Measurements from ENCODE around the gene ALOXE3.

ALOXE3 gene

GRCh38 chr17:8141741-8142140, 23.4 kb upstream of the ALOXE3 start:
- no peak for FAIRE-seq

- no peak for FAIRE-seq
Observed at GRCh38 chr17:8141045-8141444, 22.7 kb upstream of the ALOXE3 start.

DNA sequence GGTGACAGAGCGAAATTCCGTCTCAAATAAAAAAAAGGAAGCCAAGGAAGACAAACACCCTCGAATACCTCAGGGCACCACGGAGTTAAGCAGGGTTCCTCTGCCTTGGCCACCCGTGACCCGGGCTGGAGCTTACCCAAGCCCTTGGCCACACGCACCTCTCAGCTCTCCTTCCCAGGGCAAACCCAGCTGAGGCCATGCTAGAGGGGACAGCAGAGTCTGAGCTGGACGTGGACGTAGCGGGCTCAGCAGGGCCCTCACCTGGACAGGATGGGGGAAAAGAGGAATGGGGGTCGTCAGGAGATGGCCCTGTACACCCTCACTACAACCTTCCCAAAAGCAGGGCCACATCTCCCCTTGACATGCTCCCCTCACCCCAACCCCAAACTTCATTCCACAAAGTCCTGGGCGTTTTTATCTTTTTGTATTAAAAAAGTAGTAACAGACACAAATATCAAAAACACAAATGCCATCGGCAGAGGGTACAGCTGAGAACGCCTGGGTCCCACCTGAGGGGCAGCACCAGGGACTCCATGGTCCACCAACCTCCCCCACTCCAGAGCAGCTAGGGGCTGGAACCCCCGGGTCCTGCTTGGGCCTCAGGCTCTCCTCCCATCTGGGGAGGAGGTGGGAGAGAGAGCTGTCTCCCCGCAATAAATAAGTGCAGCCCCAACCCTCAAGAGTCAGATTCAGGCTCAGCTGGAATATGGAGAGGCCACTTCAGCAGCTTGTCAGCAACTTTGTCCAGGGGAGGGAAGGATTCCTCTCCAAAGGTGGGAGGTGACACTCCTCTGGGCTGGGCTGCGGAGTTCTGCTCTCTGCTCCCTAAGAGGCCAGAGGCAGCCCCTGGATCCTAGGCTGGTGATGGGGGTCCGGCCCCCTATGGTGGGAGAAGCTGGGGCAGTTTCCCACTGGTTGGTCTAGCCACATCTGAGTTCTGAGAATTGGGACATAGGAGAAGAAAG, 22.0 kb upstream of the ALOXE3 start:
- no peak for FAIRE-seq

DNA sequence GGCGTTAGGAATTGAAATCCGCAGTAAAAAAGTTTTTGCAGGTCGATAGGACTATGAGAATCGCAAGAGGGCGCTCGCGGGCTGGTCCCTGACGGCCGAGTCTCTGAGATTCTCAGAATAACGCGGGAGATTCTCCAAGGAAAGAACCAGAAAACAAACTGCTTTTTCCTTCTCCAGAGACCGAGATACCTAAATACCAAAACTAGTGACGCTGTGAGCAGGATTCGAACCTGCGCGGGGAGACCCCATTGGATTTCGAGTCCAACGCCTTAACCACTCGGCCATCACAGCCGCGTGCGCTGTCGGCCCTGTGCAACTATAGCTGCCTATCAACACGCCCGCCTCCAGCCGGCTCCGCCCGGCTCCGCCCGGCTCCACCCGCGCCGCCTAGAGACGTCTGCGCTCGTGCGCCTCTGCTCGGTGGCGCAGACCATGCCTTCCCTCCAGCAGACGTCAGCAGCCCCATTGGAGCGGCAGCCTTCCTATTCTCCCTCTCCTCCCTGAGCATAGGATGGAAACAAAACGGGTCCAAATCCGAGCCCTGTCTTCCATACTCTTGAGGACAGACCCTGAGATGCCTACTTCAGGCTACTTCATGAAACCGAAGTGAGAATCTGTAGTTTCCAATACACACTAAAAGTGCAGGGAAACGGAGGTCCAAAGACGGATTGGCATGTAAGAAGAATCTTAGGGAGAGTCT, 20.5 kb upstream of the ALOXE3 start:
- peak; percentile 80 for FAIRE-seq

DNA sequence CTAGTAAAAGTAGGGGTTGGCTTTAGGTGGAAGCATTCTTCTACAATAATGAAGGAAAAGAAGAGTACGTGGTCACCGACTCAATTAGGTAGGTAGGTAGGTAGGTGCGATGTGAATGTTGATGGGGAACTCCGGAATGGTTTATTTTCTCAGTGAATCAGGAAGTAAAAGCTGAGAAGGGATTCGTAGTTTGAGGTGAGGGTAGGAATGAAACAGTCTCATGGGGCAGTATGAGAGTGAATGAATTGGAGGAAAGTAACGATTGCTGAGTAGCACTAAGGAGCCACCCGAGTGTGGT, 20.0 kb upstream of the ALOXE3 start:
- no peak for FAIRE-seq

DNA sequence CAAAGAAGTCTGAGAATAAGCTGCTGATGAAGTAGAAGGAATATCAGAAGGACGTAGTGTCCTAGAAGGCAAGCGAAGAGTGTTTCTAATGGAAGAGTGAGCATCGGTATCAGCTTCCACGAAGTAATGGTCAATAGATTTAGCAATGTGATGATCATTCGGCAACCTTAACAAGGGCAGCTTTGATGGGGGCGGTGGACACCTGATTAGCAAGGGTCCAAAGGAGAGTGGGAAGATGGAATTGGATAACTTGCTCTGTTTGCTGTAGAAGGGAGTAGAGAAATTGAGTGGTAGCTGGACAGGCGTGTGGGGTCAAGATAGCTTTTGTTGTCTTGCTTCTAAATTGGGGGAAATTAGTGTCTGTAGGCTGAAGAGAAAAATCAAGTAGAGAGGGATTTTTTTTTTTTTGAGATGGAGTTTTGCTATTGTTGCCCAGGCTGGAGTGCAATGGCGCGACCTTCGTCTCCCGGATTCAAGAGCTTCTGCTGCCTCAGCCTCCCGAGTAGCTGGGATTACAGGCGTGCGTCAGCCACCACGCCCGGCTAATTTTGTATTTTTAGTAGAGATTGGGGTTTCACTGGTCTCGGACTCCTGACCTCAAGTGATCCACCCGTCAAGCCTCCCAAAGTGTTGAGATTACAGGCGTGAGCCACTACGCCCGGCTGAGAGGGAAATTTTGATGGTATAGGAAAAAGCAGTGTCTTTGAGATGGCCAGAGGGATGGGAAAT, 19.5 kb upstream of the ALOXE3 start:
- FAIRE-seq = no peak

DNA sequence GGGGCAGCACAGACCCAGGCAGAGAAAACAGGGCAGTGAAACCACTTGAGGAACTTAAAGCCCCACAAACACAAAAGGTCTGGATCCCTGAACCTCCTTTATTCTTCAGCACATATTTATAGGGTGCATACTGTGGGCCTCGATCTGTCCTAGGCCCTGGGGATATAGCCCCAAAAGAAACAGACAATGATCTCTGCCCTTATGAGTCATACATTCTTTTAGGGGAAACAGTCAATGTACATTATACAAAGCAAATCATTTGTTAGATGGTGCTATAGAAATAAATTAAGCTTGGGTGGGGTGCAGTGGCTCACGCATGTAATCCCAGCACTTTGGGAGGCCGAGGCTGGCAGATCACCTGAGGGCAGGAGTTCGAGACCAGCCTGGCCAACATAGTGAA, 15.6 kb upstream of the ALOXE3 start:
- no peak for FAIRE-seq

- no peak for FAIRE-seq
Observed at GRCh38 chr17:8133399-8133798, 15.1 kb upstream of the ALOXE3 start.

GRCh38 chr17:8131844-8132441, 13.6 kb upstream of the ALOXE3 start:
- no peak for FAIRE-seq

DNA sequence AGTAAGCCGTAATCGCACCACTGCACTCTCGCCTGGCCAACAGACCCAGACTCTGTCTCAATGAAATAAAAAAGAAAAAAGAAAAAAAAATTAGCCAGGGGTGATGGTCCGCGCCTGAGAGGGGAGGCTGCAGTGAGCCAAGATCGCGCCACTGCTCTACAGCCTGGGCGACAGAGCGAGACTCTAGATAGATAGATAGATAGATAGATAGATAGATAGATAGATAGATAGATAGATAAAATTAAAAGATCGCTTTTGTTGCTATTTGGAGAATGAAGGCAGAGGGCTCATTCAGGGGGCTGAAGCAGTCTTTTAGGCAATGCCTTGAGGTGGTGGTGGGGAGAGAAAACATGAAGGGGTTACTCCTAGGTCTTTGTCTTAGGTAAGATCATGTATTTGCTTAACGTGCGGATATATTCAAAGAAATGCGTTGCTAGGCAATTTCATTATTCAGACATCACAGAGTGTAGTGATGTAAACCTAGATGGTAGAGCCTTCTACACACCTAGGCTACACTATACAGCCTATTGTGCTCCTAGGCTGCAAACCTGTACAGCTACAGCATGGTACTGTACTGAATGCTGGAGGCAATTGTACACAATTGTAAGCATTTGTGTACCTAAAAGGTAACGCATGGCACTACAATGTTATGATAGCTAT, 9.9 kb upstream of the ALOXE3 start:
- no peak for FAIRE-seq

GRCh38 chr17:8126491-8127066, 8.3 kb upstream of the ALOXE3 start:
- no peak for FAIRE-seq

- no peak for FAIRE-seq
Observed at GRCh38 chr17:8125947-8126490, 7.7 kb upstream of the ALOXE3 start.

GRCh38 chr17:8125154-8125946, 7.0 kb upstream of the ALOXE3 start:
- FAIRE-seq = no peak

- no peak for FAIRE-seq
Observed at GRCh38 chr17:8124350-8125153, 6.2 kb upstream of the ALOXE3 start.

DNA sequence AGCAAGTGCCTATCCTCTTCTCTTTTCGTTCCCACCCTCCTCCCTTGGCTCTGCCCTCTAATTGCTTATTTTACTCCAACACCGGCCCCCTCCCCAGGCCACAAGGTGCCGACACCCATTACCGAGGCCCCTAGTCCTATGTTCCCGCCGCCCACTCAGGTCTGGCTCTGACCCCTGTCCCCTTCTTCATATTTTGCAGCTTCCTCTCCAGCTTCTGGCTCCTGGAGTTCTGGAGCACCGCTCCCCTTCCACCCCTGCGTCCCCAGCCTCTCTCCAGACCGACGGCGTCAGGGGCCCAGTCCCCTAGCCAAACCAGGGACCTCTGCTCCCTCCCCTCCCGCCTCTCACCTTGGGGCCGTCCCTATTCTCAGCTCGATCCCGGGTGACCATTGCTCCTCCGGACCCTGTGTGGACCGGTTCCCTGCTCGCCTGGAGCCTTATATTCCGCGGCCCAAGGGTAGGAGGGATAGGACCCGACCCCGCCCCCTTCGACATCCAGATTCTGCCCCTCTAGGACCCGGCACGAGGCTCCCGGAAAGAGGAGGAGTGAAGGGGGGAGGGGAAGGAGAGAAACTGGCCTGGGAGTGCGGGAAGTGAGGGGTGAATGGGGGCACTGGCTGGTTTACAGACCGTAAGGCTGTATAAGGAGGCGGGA, 5.5 kb upstream of the ALOXE3 start, which contains the start of gene HES7:
Gene HES7, minus strand, starts transcription at position 412 of the 655 bp plus-strand sequence. Its CDS starts 22 bp downstream, at position 390.
- no peak for FAIRE-seq

GRCh38 chr17:8122924-8123694, 4.8 kb upstream of the ALOXE3 start:
- FAIRE-seq = no peak

DNA sequence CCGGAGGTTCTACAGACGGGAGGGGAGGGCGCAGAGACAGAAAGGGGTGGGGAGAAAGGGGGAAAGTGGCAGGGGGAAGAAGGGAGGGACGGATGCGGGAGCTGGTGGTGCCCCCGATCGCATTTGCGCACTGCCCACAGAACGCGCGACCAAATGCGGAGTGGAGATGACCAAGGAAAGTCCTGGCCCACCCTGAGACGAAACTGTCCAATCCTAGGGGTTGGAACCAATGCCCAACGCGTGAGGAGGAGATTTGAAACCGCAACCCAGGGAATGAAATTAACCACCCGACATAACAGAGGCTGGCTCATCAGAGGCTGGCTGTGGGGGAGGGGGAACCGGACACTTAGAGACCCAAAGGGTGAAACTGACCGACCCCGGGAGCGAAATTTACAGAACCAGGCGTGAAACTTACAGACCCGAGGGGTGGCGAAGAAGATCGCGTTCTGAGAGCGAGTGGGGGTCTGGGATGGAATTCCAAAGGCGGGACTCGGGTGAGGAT, 4.2 kb upstream of the ALOXE3 start:
- FAIRE-seq = no peak

- FAIRE-seq = no peak
Observed at GRCh38 chr17:8121681-8122421, 3.5 kb upstream of the ALOXE3 start.
